ENCODE results near the gene CHST4.

Gene CHST4

GRCh38 chr16:71537643-71538042, 11.4 kb downstream of the CHST4 start:
- no peaks in the 10 kb centered on the region for H3K4me1 ChIP-seq (ENCODE audit: control insufficient read depth in 1 of 2, insufficient read depth in 1 of 2, low read depth in 1 of 2, low read length in 1 of 2)
- TF ChIP-seq CTCF (IDR thresholded peaks at IDR 0.05) = no peak
- H3K4me3 ChIP-seq (ENCODE audit: low read depth in 1 of 2, low read length in 1 of 2) = no peak overlapping the region
- no peaks in the 10 kb centered on the region for H3K36me3 ChIP-seq
- no peaks in the 10 kb centered on the region for H3K9me3 ChIP-seq
- peaks cover 6% of the 10 kb centered on the region for H3K27me3 ChIP-seq
- no peak overlapping the region for H3K27ac ChIP-seq

DNA sequence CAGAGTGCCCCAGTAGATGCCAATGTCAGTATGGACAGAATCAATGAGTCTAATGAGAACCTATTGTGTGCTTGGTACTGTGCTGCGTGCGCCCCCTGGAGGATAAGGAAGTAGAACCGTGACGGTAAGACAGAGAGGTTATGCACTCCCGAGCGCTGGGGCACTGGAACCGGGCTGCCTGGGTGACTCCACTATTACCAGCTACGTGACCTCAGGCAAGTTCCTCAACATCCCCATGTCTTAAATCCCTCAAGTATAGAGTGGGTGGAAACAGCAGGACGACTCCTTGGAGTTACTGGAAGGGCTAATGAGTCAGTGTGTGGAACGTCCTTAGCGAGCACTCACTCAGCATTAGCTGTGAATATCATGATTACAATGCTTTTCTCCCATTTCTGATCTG, 16.2 kb downstream of the CHST4 start:
- no peak for TF ChIP-seq CTCF (IDR thresholded peaks at IDR 0.05)
- Histone ChIP-seq H3K4me1 (ENCODE audit: control insufficient read depth in 1 of 2, insufficient read depth in 1 of 2, low read depth in 1 of 2, low read length in 1 of 2) (no peaks in the 10 kb centered on the region), H3K36me3 (no peaks in the 10 kb centered on the region), H3K27ac (no peak overlapping the region), H3K4me3 (ENCODE audit: low read depth in 1 of 2, low read length in 1 of 2) (no peak overlapping the region), H3K27me3 (peaks cover 20% of the 10 kb centered on the region), H3K9me3 (no peaks in the 10 kb centered on the region)

DNA sequence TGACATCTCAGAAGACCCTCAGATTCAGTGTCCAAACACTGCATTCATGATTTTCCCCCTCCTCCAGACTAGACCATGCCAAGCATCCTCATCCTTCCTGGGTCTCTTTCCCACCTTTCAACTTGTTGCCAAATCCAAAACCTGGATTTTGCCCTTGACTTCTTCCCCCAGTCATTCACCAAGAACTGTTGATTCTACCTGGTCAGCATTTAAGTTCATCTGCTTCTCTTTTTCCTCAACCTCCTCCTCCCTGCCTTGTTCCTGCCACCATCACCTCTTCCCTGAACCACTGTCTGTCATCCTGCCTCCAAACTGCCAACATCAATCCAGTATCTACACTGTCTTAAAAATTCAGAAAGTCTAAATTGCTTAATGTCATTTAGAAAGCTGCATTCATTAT, 20.9 kb downstream of the CHST4 start:
- Histone ChIP-seq H3K9me3 (no peaks in the 10 kb centered on the region), H3K4me1 (ENCODE audit: control insufficient read depth in 1 of 2, insufficient read depth in 1 of 2, low read depth in 1 of 2, low read length in 1 of 2) (no peaks in the 10 kb centered on the region), H3K36me3 (no peaks in the 10 kb centered on the region), H3K27me3 (peaks cover 46% of the 10 kb centered on the region), H3K4me3 (ENCODE audit: low read depth in 1 of 2, low read length in 1 of 2) (no peak overlapping the region), H3K27ac (no peak overlapping the region)
- no peak for TF ChIP-seq CTCF (IDR thresholded peaks at IDR 0.05)

DNA sequence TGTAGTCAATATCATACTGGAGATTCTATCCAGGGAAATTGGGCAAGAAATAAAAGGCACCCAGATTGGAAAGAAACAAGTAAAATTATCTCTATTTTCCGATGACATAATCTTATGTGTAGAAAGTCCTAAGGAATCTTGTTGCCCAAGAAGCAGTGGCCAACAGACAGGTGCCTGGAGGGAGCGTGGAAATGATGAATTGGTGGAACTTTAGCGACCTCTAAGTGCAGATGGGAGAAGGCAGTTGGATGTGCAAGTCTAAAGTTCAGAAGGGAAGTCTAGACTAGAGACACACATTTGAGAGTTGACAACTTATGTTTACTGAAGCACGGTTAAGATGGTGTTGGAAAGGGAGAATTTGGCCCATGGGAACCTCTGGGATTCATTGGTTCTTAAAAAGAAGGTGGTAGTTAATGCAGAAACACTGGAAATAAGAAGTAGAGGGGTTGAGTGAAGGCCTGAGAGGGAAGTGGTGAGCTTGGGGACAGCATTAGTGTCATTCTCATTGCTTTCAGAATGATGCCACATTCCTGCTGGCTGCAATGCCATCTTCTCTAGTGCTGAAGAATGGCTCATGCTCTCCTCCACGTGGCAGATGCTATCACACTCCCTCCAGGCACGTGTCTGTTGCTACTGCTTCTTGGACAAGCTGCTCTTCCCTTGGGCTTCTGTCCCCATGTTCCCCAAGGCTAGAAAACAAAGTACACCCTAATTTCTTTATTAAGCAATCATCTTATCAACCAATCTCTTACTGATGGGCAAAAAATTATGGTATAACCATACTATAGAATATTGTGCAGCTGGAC, 26.7 kb downstream of the CHST4 start:
- H3K27me3 ChIP-seq = peaks cover 28% of the 10 kb centered on the region
- H3K4me3 ChIP-seq (ENCODE audit: low read depth in 1 of 2, low read length in 1 of 2) = no peak overlapping the region
- TF ChIP-seq CTCF (IDR thresholded peaks at IDR 0.05) = no peak
- H3K27ac ChIP-seq = no peak overlapping the region
- H3K9me3 ChIP-seq = no peaks in the 10 kb centered on the region
- H3K4me1 ChIP-seq (ENCODE audit: control insufficient read depth in 1 of 2, insufficient read depth in 1 of 2, low read depth in 1 of 2, low read length in 1 of 2) = peaks cover 0 to 10% of the 10 kb centered on the region in 2 experiments
- H3K36me3 ChIP-seq = no peaks in the 10 kb centered on the region

- no peaks in the 10 kb centered on the region for H3K36me3 ChIP-seq
- no peaks in the 10 kb centered on the region for H3K9me3 ChIP-seq
- peaks cover 29% of the 10 kb centered on the region for H3K27me3 ChIP-seq
- H3K4me1 ChIP-seq (ENCODE audit: control insufficient read depth in 1 of 2, insufficient read depth in 1 of 2, low read depth in 1 of 2, low read length in 1 of 2) = peaks cover 0 to 10% of the 10 kb centered on the region in 2 experiments
- no peak overlapping the region for H3K4me3 ChIP-seq (ENCODE audit: low read depth in 1 of 2, low read length in 1 of 2)
- no peak for TF ChIP-seq CTCF (IDR thresholded peaks at IDR 0.05)
- H3K27ac ChIP-seq = no peak overlapping the region
Observed at GRCh38 chr16:71555230-71555891, 29.1 kb downstream of the CHST4 start.

Measured in neutrophil (primary cell).